SU-DHL-6 (cell line): Measurements from ENCODE around the gene SLX1A.
"Not testable (repeated sequence)": the region's sequence is repeated elsewhere in the genome, so short reads cannot be mapped to it uniquely, and the experiment has no call there.

Source experiments
- H2AFZ ChIP-seq: fragments of 200-600 bp; sonication (generic); 2 replicates; pipeline ENCODE4 v1.6.1; 2014; ENCODE audit warnings: low read depth, mild to moderate bottlenecking, moderate library complexity, mixed read lengths, antibody characterized with exemption, low read length; ENCODE audit not compliant: severe bottlenecking
- H3F3A ChIP-seq: fragments of 200-600 bp; shearing (Covaris generic); 2 replicates; pipeline ENCODE4 v1.6.0; 2016; ENCODE audit warnings: antibody characterized with exemption, mild to moderate bottlenecking; ENCODE audit not compliant: insufficient read depth
- H3K27ac ChIP-seq: fragments of 200-600 bp; sonication (generic); 2 replicates; pipeline ENCODE4 v1.5.1; 2016; ENCODE audit warnings: low read depth, mild to moderate bottlenecking, low read length, moderate library complexity, mixed read lengths
- H3K27me3 ChIP-seq: fragments of 200-600 bp; sonication (generic), shearing (Covaris generic); 2 replicates; pipeline ENCODE4 v1.6.0; 2014; ENCODE audit warnings: mild to moderate bottlenecking, low read length
- H3K36me3 ChIP-seq: fragments of 200-600 bp; sonication (generic); 2 replicates; pipeline ENCODE4 v1.6.1; 2014; ENCODE audit warnings: mild to moderate bottlenecking, low read length, mixed read lengths
- H3K4me2 ChIP-seq: fragments of 300-600, 200-600 bp; shearing (Covaris generic), sonication (generic); 2 replicates; pipeline ENCODE4 v1.6.0; 2014; ENCODE audit warnings: low read length, low read depth, mild to moderate bottlenecking; ENCODE audit not compliant: poor library complexity, severe bottlenecking
- H3K4me3 ChIP-seq: fragments of 200-600 bp; sonication (generic); 2 replicates; pipeline ENCODE4 v1.5.1; 2014; ENCODE audit warnings: antibody characterized with exemption, low read length, mild to moderate bottlenecking, mixed read lengths; ENCODE audit not compliant: insufficient read depth, poor library complexity, severe bottlenecking
- H3K79me2 ChIP-seq: fragments of 200-600 bp; sonication (generic); 2 replicates; pipeline ENCODE4 v1.6.1; 2014; ENCODE audit warnings: mild to moderate bottlenecking, low read length, moderate library complexity; ENCODE audit not compliant: insufficient read depth
- H3K9ac ChIP-seq: fragments of 200-600 bp; sonication (generic); 2 replicates; pipeline ENCODE4 v1.7.0; 2014; ENCODE audit warnings: mild to moderate bottlenecking, low read length
- H3K9me2 ChIP-seq: fragments of 200-600 bp; sonication (generic); replicated peaks from 2 replicates; pipeline ENCODE4 v1.6.1; 2014; ENCODE audit warnings: low read length; ENCODE audit not compliant: insufficient read depth
- H3K9me3 ChIP-seq: fragments of 200-600 bp; sonication (generic); 2 replicates; pipeline ENCODE4 v1.6.1; 2014; ENCODE audit warnings: low read length, mixed read lengths; ENCODE audit not compliant: insufficient read depth
- H4K20me1 ChIP-seq: fragments of 200-600 bp; sonication (generic); 2 replicates; pipeline ENCODE4 v1.6.1; 2014; ENCODE audit warnings: low read depth, mild to moderate bottlenecking, antibody characterized with exemption, low read length, moderate library complexity, mixed read lengths
- EZH2phosphoT487 ChIP-seq: fragments of 200-600 bp; sonication (generic), shearing (Covaris generic); conservative IDR thresholded peaks from 2 replicates; pipeline ENCODE4 v1.6.1; 2018; ENCODE audit warnings: mild to moderate bottlenecking, antibody characterized with exemption, low read length, moderate library complexity, mixed read lengths
- TF ChIP-seq, protein P1 (sequence below): fragments of 200-600 bp; sonication (generic); IDR thresholded peaks from one replicate; pipeline ENCODE4 v1.5.1; 2017; ENCODE audit warnings: antibody characterized with exemption, mild to moderate bottlenecking, low read length, moderate library complexity; ENCODE audit not compliant: insufficient read depth, poor library complexity, severe bottlenecking

SLX1A gene

GRCh38 chr16:30163538-30163937 is 30.1 kb upstream of the SLX1A start:
- no peaks in the 10 kb centered on the region for H3K9me2 ChIP-seq
- TF ChIP-seq EZH2phosphoT487: no peak
- TF ChIP-seq, protein P1, sequence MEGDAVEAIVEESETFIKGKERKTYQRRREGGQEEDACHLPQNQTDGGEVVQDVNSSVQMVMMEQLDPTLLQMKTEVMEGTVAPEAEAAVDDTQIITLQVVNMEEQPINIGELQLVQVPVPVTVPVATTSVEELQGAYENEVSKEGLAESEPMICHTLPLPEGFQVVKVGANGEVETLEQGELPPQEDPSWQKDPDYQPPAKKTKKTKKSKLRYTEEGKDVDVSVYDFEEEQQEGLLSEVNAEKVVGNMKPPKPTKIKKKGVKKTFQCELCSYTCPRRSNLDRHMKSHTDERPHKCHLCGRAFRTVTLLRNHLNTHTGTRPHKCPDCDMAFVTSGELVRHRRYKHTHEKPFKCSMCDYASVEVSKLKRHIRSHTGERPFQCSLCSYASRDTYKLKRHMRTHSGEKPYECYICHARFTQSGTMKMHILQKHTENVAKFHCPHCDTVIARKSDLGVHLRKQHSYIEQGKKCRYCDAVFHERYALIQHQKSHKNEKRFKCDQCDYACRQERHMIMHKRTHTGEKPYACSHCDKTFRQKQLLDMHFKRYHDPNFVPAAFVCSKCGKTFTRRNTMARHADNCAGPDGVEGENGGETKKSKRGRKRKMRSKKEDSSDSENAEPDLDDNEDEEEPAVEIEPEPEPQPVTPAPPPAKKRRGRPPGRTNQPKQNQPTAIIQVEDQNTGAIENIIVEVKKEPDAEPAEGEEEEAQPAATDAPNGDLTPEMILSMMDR: no peak
- H3K27me3 ChIP-seq: no peaks in the 10 kb centered on the region
- H3K4me2 ChIP-seq: no peak overlapping the region
- no peak overlapping the region for H3K27ac ChIP-seq
- no peaks in the 10 kb centered on the region for H3K36me3 ChIP-seq
- no peak overlapping the region for H3K9ac ChIP-seq
- H3K9me3 ChIP-seq: no peaks in the 10 kb centered on the region
- H3F3A ChIP-seq: no peaks in the 10 kb centered on the region
- H3K79me2 ChIP-seq: no peaks in the 10 kb centered on the region
- no peaks in the 10 kb centered on the region for H4K20me1 ChIP-seq
- H3K4me3 ChIP-seq: no peak overlapping the region
- no peak overlapping the region for H2AFZ ChIP-seq

GRCh38 chr16:30166202-30166902 is 27.3 kb upstream of the SLX1A start:
- Histone ChIP-seq H3K36me3 (no peaks in the 10 kb centered on the region), H3K27me3 (no peaks in the 10 kb centered on the region), H3K9me2 (no peaks in the 10 kb centered on the region), H4K20me1 (no peaks in the 10 kb centered on the region), H3K9me3 (no peaks in the 10 kb centered on the region), H2AFZ (no peak overlapping the region), H3K27ac (no peak overlapping the region), H3K4me3 (no peak overlapping the region), H3K79me2 (no peaks in the 10 kb centered on the region), H3K4me2 (peak overlapping the region; percentile 17), H3F3A (no peaks in the 10 kb centered on the region), H3K9ac (no peak overlapping the region)
- TF ChIP-seq EZH2phosphoT487: no peak
- TF ChIP-seq, protein P1: no peak

- H3K4me2 ChIP-seq, H4K20me1 ChIP-seq, H3K36me3 ChIP-seq, H3F3A ChIP-seq, H3K79me2 ChIP-seq, H3K9me2 ChIP-seq, H3K4me3 ChIP-seq, H3K27me3 ChIP-seq, H2AFZ ChIP-seq, H3K27ac ChIP-seq, H3K9me3 ChIP-seq, H3K9ac ChIP-seq: not testable (repeated sequence)
These were observed 24.9 kb upstream of the SLX1A start for GRCh38 chr16:30168746-30169145.

DNA sequence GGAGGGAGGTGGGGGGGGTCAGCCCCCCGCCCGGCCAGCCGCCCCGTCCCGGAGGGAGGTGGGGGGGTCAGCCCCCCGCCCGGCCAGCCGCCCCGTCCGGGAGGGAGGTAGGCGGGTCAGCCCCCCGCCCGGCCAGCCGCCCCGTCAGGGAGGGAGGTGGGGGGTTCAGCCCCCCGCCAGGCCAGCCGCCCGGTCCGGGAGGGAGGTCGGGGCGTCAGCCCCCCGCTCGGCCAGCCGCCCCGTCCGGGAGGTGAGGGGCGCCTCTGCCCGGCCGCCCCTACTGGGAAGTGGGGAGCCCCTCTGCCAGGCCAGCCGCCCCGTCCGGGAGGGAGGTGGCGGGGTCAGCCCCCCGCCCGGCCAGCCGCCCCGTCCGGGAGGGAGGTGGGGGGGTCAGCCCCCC is 24.3 kb upstream of the SLX1A start:
- not testable (repeated sequence) for H3K27me3 ChIP-seq, H3K4me3 ChIP-seq, H3K9me3 ChIP-seq, H3K9me2 ChIP-seq, H3K9ac ChIP-seq, H3K36me3 ChIP-seq, H3F3A ChIP-seq, H3K27ac ChIP-seq, H2AFZ ChIP-seq, H3K4me2 ChIP-seq, H4K20me1 ChIP-seq, H3K79me2 ChIP-seq

GRCh38 chr16:30170145-30170544 is 23.5 kb upstream of the SLX1A start:
- H3K27ac ChIP-seq, H4K20me1 ChIP-seq, H3K79me2 ChIP-seq: not testable (repeated sequence)

More at GRCh38 chr16:30170145-30170544, 23.5 kb upstream of the SLX1A start:
- H3K27me3 ChIP-seq, H3K9me3 ChIP-seq, H3K36me3 ChIP-seq, H3K4me3 ChIP-seq, H3K9me2 ChIP-seq, H2AFZ ChIP-seq, H3F3A ChIP-seq, H3K9ac ChIP-seq, H3K4me2 ChIP-seq: not testable (repeated sequence)
